ENCODE measurements around the gene INPPL1. TPM values are rescaled to one million over a fixed set of nuclear protein-coding genes. Genes with fewer than 3 reads are reported as not detected.
"Not testable (repeated sequence)": the region's sequence is repeated elsewhere in the genome, so short reads cannot be mapped to it uniquely, and the experiment has no call there.

The INPPL1 gene
- total RNA-seq, 1 experiment from 2014 or later, result 51.8 TPM

DNA sequence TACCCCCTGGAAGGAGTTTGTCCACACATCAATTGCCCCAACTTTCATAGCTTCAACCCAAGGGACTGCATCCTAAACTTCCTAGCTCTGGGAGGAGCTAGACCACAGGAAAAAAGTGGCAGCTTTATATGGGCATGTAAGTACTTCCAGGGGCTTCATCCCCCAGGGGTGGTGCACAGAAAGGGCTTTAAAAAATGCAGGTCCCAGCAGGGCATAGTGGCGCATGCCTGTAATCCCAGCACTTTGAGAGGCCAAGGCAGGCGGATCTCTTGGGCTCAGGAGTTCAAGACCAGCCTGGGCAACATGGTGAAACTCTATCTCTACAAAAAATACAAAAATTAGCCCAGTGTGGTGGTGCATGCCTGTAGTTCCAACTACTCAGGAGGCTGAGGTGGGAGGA lies 17.8 kb upstream of the INPPL1 start:
- H3K4me3 ChIP-seq, DNase-seq, H3K9me3 ChIP-seq, H3K27me3 ChIP-seq, H3K36me3 ChIP-seq: not testable (repeated sequence)

GRCh38 chr11:72208281-72208680 lies 16.3 kb upstream of the INPPL1 start:
- H3K36me3 ChIP-seq, result no peaks in the 10 kb centered on the region
- H3K4me3 ChIP-seq, result no peak overlapping the region
- DNase-seq, result no peak
- H3K9me3 ChIP-seq, result peaks cover 10% of the 10 kb centered on the region
- peaks cover 2% of the 10 kb centered on the region; the same call in 1 of the 2 replicates for H3K27me3 ChIP-seq

- H3K9me3 ChIP-seq, result peaks cover 13% of the 10 kb centered on the region
- peaks cover 2% of the 10 kb centered on the region; the same call in 1 of the 2 replicates for H3K27me3 ChIP-seq
- DNase-seq, result no peak
- no peaks in the 10 kb centered on the region for H3K36me3 ChIP-seq
- no peak overlapping the region for H3K4me3 ChIP-seq
Observed at GRCh38 chr11:72209101-72209500, 15.5 kb upstream of the INPPL1 start.

GRCh38 chr11:72216638-72217037 lies 7.9 kb upstream of the INPPL1 start, which contains the start of gene FOLR2:
TSS of gene FOLR2 (plus strand) at chr11:72216794. CDS start at chr11:72218585, 1,791 bp downstream.
- DNase-seq, result no peak
- Histone ChIP-seq H3K27me3 (peaks cover 5% of the 10 kb centered on the region), H3K36me3 (no peaks in the 10 kb centered on the region), H3K9me3 (peaks cover 4% of the 10 kb centered on the region; the same call in 1 of the 2 replicates), H3K4me3 (no peak within 1 kb of the TSS)

DNA sequence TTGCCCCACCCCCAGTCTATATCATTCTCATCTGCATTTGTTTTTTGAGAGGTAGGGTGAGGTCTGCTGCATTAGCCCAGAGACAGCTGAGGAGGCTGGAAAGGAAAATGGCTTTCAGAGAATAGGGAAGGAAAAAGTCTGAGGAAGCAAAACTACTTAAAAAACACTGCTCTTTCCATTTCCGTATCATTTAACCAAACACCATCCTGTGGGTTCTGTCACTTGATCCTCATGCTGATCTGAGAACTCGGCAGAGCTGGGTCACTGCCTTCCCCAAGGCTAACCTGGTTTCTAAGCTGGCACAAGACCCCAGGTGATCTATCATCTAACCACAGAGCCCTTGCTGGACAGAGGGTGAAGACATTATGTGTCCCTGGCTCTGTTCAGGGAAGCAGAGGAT lies 6.7 kb upstream of the INPPL1 start:
- peaks cover 5% of the 10 kb centered on the region; the same call in 1 of the 2 replicates for H3K27me3 ChIP-seq
- DNase-seq, result no peak
- peaks cover 4% of the 10 kb centered on the region; the same call in 1 of the 2 replicates for H3K9me3 ChIP-seq
- no peak overlapping the region for H3K4me3 ChIP-seq
- H3K36me3 ChIP-seq, result no peaks in the 10 kb centered on the region

DNA sequence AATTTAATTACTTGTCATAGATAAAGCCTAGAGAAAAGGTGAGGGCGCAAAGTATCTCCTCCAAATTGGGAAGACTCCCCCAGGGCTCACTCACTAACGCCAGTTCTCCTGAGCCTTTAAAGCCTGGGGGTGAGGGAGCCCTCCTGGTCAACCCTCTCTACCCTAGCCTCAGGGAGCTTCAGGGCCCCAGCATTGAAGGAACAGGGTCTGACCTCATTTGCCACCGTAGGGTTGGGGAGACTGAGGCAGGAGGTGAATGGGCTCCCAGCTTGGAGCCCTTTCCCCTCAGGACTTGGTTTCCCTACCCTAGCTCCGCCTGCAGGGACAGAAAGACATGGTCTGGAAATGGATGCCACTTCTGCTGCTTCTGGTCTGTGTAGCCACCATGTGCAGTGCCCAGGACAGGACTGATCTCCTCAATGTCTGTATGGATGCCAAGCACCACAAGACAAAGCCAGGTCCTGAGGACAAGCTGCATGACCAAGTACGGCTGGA lies 6.3 kb upstream of the INPPL1 start:
- no peak for DNase-seq
- no peaks in the 10 kb centered on the region for H3K36me3 ChIP-seq
- no peak overlapping the region for H3K4me3 ChIP-seq
- H3K27me3 ChIP-seq, result peaks cover 3% of the 10 kb centered on the region; the same call in 1 of the 2 replicates
- peaks cover 2% of the 10 kb centered on the region; the same call in 1 of the 2 replicates for H3K9me3 ChIP-seq

- peaks cover 6% of the 10 kb centered on the region; the same call in 1 of the 2 replicates for H3K36me3 ChIP-seq
- no peak overlapping the region for H3K4me3 ChIP-seq
- no peaks in the 10 kb centered on the region for H3K27me3 ChIP-seq
- no peaks in the 10 kb centered on the region for H3K9me3 ChIP-seq
- DNase-seq, result no peak
Observed at GRCh38 chr11:72220696-72221363, 3.7 kb upstream of the INPPL1 start.

DNA sequence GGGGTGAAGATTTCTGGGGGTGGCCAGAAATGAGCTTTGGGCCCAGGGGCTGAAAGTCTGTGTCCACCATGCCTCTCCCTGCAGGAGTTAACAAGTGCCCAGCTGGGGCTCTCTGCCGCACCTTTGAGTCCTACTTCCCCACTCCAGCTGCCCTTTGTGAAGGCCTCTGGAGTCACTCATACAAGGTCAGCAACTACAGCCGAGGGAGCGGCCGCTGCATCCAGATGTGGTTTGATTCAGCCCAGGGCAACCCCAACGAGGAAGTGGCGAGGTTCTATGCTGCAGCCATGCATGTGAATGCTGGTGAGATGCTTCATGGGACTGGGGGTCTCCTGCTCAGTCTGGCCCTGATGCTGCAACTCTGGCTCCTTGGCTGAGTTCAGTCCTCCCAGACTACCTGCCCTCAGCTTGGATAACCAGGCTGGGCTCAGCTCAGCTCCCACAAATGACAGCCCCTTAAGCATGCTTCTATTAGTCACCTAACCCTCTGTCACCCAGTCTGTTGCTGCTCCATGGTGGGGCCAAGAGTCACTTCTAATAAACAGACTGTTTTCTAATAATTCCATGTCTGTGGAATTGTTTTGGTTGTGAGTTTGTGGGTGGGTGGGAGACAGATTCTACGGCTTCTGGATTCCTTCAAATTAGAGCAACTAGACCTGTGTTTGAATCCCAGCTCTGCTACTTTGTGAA lies 3.0 kb upstream of the INPPL1 start:
- Histone ChIP-seq H3K27me3 (no peaks in the 10 kb centered on the region), H3K4me3 (no peak overlapping the region), H3K9me3 (no peaks in the 10 kb centered on the region), H3K36me3 (peaks cover 11% of the 10 kb centered on the region)
- no peak for DNase-seq

DNA sequence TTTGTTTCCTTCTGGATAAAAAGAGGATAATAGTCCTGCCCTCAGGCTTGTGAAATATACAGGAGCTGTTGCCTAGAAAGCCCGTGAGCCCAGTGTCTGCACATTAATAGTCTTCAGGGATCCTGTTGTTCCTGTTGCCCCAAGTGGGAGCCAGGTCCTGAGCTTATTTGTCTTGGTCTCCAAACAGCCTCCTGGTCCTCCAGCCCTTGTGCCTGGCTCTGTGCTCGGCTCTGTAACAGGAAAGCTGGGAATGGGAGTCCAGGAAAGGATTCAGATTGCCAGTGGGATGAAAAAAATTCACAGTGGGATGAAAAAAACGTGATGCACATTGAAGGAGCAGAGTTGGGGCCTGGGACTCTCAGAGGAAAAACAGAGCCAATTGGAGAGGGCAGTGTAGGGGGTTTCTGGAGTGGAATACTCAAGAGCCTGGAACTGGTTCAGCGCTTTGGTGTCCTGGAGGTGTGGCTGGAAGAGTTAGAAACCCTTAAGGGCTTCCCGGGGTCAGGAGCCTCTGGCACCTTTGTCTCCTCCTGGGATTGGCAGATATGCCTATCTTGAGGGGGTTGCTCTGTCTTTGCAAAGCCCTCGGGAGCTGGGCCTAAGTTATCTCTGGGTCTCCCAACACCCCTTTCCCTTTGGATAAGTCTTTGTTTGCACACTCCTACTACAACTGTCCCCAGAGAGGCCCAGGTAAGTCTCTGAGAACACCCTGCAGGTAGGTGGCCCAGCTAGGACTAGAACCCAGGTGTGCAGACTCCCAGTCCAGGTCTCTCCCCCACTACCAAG lies 2.3 kb upstream of the INPPL1 start:
- peaks cover 19% of the 10 kb centered on the region for H3K36me3 ChIP-seq
- no peaks in the 10 kb centered on the region for H3K9me3 ChIP-seq
- no peak for DNase-seq
- H3K4me3 ChIP-seq, result peak overlapping the region; percentile 95
- H3K27me3 ChIP-seq, result no peaks in the 10 kb centered on the region

DNA sequence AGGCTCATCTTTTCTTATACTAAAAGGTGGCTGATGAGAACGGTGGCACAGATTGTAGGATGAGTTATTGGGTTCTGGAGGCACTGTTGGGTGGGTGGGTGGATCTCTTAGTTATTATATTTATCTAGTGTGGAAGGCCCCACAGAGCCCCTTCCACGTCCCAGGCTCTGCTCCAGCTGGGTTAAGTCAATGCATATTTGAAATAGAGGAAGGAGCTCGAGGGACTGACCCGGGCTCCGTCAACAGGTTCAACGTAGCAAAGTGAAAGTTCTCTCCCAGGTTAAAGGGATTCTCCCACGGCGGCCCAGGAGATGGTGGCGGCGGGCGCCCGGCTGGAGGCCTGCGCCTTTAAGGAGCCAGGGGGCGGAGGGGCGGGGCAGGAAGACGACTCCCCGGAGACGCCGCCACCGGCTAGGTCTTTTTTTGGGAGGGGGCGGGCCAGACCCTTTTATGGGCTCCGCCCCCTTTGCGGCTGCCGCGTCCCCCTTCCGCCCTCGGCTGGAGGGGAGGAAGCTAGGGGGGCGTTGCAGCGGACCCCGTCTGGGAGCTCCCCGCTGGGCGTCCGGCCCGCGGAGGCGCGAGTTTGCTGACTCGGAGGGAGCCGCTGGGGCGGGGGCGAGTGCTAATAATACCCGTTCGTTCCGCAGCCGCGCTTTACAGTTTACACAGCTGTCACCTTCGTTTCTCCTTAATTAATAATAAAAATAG lies 1.5 kb upstream of the INPPL1 start:
- DNase-seq, result peak; percentile 96
- peaks cover 26% of the 10 kb centered on the region for H3K36me3 ChIP-seq
- H3K9me3 ChIP-seq, result no peaks in the 10 kb centered on the region
- peak overlapping the region; percentile 95 for H3K4me3 ChIP-seq
- H3K27me3 ChIP-seq, result no peaks in the 10 kb centered on the region

DNA sequence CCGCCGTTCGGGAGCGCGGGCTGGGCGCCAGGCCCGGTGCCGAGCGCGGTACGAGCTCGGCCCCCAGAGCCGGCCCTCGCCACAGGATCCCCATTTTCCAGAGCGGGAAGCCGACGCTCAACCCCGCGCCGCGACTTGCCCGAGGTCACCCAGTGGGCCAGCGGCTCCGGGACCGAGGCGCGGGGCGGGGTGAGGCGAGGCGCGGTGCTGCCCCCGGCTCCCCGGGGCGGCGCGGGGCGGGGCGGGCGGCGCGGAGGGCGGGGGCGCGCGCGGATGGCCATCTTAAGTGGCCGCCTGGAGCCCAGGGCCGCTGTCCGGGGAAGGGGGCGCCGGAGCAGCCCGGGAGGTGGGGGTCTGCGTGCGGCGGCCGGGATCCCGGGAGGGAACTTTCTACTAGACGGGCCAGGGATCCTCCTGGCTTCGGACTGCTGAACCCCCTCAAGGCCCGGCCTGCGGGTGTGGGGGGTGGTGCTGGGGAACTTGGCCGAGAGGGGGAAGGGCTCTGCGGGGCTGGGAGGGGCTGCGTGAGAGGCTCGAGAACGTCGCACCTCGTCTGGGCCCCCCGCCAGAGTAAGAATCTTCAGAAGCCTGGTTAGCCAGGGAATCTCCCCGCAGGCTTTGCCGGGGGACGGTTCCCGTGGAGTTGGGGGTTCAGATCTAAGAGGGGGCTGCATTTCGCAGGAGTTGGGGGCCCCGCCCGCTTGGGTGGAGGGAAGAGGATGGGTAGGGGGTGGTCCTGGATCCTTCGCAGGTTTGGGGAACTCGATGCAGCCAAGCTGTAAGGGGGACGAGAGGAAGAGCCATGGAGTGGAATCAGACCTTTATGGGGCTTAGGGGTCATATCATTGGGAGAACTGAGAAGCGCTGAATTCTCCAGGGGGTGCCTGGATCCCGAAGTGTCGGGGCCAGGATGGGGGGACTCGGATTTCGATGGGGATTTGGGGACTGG lies 678 bp upstream of the INPPL1 start:
- Histone ChIP-seq H3K9me3 (no peaks in the 10 kb centered on the region), H3K36me3 (peaks cover 34% of the 10 kb centered on the region)

GRCh38 chr11:72225411-72225951 lies 914 bp downstream of the INPPL1 start:
- DNase-seq, result no peak
- Histone ChIP-seq H3K36me3 (peaks cover 50% of the 10 kb centered on the region), H3K9me3 (no peaks in the 10 kb centered on the region), H3K4me3 (peak overlapping the region; percentile 95), H3K27me3 (no peaks in the 10 kb centered on the region)

More for the DNA sequence above, 678 bp upstream of the INPPL1 start:
- DNase-seq, result peak; percentile 84
- H3K4me3 ChIP-seq, result peak overlapping the region; percentile 95
- H3K27me3 ChIP-seq, result no peaks in the 10 kb centered on the region

GRCh38 chr11:72226701-72227100 lies 2.1 kb downstream of the INPPL1 start:
- no peak overlapping the region for H3K4me3 ChIP-seq
- H3K27me3 ChIP-seq, result no peaks in the 10 kb centered on the region
- H3K9me3 ChIP-seq, result no peaks in the 10 kb centered on the region
- no peak for DNase-seq
- H3K36me3 ChIP-seq, result peaks cover 63% of the 10 kb centered on the region

- Histone ChIP-seq H3K27me3 (no peaks in the 10 kb centered on the region), H3K36me3 (peaks cover 71% of the 10 kb centered on the region), H3K9me3 (no peaks in the 10 kb centered on the region), H3K4me3 (no peak overlapping the region)
- DNase-seq, result no peak
Observed at GRCh38 chr11:72227316-72228228, 3.0 kb downstream of the INPPL1 start.

All from MG63 (cell line).